GM12892 (cell line): ENCODE results near the gene RHEB.

Experiments used
- POLR2A ChIP-seq: IDR thresholded peaks from 2 replicates; pipeline ENCODE4 v1.6.1; 2011; ENCODE audit warnings: low read depth, low read length, control low read depth
- POLR2AphosphoS5 ChIP-seq: IDR thresholded peaks from 2 replicates; pipeline ENCODE4 v1.6.1; 2011; ENCODE audit warnings: low read depth, low read length, control low read depth

- TF ChIP-seq POLR2A (no peak), POLR2AphosphoS5 (no peak)
These were observed 14.9 kb downstream of the RHEB start for GRCh38 chr7:151504715-151505326.
